HL-60/S4 (cell line): Measurements from ENCODE around the gene RPSA.
"Not testable (repeated sequence)": the region's sequence is repeated elsewhere in the genome, so short reads cannot be mapped to it uniquely, and the experiment has no call there.

Experiments
- in situ Hi-C: fragments of 300-500 bp; cut with MboI; formaldehyde crosslinking; loops from 2 replicates; pipeline ENCODE4 v1.14.3; 2022; ENCODE audit warnings: low sequenced_read_pairs

Gene RPSA

DNA sequence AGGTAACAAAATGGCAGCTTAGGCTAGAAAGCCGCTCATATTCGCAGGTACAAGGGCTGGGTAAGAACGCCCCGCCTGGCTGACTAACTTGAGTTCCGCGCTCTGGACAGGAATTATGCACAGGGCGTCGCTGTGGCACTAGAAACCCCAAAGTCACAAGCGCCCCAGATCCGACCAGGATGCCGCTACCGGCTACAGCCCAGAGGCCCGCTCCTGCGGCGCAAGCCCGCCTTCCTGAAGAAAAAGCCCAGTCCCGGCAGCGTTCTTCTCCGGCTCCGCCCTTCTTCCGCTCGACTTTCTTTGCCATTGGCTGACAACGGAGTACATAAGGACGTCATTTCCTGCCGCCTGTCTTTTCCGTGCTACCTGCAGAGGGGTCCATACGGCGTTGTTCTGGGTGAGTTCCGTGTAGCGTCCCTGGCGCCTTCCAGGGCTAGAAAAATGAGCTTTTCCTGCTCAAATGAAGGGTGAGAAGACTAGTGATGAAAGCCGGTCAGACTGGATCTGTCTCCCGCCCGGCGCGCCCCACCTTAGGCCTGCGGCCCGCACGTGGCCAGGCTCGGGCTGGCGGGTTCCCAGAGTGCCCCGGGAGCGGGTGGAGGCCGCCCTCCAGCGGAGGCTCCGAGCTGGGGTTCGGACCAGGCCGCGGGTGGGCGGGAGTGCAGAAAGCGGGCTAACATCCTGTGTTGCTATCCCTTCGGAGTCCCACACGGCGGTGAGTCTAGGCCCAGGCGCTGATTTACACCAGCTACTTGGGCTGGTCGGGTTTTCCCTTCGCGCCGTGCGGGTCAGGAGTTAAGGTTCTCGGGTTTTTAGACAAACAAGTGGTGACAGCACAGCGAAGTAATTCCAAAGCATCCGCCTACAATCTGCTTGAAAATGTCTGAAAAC lies at the start of gene RPSA:
Gene RPSA (plus strand): TSS at position 353 of the 891 bp plus-strand sequence. CDS start 934 bp downstream, outside the sequence.
- in situ Hi-C loops = no loop called here

DNA sequence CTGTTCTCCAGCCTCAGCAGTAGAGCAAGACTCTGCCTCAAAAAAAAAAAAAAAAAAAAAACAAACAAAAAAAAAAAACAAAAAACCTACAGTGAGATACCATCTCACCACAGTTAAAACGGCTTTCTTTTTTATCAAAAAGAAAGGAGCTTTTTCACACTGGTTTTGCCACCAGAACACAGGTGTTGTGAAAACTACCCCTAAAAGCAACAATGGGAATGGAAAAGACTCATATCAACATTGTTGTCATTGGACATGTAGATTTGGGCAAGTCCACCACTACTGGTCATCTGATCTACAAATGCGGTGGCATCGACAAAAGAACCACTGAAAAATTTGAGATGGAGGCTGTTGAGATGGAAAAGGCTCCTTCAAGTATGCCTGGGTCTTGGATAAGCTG lies 48.2 kb upstream of the RPSA start:
- in situ Hi-C loops = no loop called here

DNA sequence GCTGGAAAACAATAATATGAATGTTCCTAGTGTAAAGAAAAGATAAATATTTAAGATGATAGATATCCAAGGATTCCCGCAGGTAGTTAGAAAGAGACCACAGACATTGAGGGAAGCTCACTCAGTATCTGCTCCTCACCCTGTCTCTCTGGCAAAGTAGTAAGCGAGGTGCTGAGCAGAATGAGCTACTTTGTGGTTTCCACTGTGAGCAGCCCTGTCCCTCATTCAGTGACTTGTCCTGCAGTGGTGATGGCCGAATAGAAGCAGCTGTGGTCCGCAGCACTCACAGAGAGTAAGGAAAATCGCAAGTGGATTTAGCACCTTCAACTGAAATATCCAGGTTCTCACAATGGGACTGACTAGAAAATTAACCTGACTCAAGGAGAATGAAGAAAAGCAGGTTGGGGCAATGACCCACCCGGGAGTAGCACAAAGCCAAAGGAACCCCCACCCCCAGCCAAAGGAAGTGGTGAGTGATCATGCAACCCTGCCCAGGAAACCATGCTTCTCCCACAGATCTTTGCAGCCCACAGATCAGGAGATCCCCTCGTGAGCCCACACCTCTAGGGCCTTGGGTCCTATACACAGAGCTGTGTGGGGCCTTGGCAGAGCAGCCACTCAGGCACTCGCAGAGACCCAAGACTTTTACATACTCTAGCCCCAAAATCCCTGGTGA lies 45.1 kb upstream of the RPSA start:
- in situ Hi-C loops = no loop called here

DNA sequence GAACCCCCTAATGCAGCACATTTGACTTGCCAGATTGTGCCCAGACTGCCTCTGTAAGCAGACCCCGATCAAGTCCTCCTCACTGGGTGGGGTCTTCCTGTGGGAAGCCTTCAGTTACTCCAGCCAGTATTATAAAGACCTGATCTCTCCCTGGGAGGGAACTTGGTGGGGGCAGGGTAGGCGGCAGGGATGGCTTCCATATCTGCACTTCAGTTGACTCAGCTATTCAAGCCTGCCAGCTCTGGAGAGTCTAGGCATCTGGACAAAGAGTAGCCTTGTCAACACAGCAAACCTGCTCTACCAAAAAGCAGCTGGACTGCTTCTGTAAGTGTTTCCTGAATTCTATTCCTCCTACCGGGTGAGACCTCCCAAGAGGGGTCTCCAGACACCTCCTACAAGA lies 44.3 kb upstream of the RPSA start:
- in situ Hi-C loops = no loop called here

DNA sequence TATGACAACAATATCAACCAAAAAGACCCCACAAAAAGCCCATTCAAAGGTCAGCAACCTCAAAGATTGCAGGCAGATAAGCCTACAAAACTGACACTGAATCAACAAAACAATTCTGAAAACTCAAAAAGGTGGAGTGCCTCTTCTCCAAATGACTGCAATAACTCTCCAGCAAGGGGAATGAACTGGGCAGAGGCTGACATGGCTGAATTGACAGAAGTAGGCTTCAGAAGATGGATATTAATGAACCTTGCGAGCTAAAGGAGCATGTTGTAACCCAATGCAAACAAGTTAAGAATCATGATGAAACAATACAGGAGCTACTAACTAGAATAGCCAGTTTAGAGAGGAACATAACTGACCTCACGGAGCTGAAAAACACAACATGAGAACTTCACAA lies 43.7 kb upstream of the RPSA start:
- in situ Hi-C loops = no loop called here

DNA sequence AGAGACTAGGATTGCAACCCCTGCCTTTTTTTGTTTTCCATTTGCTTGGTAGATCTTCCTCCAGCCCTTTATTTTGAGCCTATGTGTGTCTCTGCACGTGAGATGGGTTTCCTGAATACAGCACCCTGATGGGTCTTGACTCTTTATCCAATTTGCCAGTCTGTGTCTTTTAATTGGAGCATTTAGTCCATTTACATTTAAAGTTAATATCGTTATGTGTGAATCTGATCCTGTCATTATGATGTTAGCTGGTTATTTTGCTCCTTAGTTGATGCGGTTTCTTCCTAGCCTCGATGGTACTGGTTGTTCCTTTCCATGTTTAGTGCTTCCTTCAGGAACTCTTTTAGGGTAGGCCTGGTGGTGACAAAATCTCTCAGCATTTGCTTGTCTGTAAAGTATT lies 36.1 kb upstream of the RPSA start:
- in situ Hi-C loops = not testable (repeated sequence)

DNA sequence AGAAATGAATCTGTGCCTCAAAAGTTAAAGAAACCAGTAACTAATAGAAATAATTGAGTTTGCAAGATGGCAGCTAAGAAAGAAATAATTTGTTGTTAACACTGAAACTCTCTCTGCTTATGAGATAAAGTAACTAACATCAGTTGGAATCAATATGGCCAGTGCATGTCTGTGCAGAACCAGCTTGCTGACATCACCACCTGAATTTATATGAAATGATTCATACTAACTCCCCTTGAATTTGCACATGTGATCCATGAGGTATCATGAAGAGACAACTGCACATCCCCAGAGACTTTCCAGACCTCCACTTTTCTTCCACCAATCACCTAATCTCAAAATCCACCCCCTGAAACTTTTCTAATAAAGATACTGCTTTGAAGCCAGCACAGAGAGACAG lies 33.7 kb upstream of the RPSA start:
- in situ Hi-C loops = no loop called here

DNA sequence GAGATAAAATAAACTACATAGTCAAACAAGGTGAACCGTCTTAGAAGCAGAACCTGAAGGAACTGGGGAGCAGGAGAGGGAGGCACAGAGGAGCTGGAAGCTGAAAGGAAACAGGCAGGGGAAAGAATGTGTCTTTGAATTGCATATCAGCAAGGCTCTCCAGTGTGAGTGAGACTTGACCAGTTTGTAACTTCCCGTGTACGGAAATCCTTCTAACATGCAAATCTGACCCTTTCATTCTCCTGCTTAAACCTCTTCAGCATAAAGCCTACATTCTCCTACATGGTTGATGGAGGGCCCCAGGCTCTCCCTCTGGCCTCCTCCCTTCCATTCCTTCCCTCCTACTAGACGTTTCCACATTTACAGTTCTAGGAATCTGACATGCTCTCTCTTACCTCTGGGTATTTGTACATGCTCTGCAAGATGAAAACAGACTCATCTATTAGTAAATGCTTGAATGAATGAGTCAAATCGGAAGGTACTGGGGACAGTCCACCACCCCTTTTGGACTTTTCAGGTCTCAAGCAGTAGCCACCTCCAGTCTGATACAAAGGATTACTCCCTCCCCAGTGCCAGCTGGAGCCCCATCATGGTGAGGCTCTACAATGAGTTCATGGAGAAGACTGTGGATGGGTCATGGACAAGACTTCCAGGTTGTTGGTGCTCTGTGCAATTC lies 29.4 kb upstream of the RPSA start:
- in situ Hi-C loops = no loop called here

DNA sequence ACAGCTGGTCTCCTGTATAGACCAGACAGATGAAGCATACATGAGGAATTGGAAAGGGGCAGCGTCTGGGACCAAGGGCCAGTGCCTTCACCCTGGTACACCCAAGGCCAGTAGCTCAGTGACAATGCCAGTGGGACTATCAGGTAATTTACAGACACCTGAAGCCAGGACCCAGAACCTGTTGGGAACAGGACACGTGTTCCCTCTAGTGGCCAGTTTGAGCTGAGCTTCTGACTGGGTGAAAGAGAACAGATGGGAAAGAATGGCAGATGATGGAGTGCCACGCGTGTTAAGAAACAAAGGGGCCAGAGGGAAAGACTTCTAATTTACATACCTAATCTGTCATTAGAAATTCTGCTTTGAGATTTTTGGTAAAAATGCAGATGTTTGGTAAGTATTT lies 28.4 kb upstream of the RPSA start:
- in situ Hi-C loops = no loop called here

DNA sequence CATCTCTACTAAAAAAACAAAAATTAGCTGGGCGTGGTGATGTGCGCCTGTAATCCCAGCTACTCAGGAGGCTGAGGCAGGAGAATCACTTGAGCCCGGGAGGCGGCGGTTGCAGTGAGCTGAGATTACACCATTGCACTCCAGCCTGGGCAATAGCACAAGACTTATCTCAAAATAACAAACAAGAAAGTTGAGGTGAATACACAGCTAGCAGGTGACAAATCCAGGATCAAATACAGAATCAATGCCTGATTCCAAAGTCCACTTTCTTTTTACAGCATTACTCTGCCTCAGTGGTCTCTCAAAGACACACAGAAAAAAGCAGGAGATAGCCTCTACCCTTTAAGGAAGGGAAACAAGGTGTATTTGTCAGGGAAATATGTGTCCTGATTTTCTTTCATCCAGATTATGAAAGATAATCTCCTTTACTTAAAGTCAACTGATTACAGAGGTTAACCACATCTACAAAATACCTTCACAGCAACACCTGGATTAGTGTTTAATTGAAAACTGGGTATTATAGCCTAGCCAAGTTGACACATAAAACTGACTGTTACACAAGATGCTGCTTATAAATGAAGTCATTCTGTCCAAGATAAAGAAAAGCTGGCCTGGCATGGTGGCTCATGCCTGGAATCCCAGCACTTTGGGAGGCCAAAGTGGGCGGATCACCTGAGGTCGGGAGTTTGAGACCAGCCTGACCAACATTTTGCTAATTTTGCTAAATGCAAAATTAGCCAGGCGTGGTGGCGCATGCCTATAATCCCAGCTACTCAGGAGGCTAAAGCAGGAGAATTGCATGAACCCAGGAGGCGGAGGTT lies 27.4 kb upstream of the RPSA start:
- in situ Hi-C loops = no loop called here

DNA sequence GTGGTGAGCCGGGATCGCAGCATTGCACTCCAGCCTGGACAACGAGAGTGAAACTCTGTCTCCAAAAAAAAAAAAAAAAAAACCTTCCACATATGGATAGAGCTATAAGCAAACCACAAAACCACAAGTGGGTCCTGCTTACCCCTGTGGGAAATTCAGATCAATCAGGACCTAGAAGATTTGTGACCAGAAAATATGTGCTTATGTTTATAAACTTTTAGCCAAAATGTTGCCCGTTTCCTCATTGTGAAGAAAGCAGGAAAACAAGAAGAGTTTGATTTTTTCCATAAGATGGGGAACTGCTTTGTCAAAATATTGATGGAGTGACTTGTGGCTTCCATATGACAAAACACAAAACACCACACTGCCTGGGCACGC lies 26.8 kb upstream of the RPSA start:
- in situ Hi-C loops = no loop called here

DNA sequence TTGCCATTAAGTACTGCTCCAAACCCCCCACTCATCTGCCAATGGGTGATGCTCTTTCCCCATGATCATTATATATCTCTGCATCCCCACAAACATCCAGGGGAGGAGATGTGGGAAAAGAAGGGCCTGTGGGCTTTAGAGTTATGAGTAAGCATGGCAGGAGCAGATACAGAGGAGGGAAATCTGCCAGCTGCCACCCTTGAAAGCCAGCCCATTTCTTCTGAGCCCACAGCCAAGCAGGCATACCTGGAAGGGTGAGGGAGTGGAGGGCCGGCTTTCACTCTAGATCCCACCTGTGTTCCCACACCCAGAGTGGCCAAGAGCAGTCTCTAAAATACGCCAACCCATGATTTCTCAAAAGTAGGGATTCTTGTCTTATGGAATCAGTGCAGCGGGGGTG lies 25.1 kb upstream of the RPSA start:
- in situ Hi-C loops = no loop called here

DNA sequence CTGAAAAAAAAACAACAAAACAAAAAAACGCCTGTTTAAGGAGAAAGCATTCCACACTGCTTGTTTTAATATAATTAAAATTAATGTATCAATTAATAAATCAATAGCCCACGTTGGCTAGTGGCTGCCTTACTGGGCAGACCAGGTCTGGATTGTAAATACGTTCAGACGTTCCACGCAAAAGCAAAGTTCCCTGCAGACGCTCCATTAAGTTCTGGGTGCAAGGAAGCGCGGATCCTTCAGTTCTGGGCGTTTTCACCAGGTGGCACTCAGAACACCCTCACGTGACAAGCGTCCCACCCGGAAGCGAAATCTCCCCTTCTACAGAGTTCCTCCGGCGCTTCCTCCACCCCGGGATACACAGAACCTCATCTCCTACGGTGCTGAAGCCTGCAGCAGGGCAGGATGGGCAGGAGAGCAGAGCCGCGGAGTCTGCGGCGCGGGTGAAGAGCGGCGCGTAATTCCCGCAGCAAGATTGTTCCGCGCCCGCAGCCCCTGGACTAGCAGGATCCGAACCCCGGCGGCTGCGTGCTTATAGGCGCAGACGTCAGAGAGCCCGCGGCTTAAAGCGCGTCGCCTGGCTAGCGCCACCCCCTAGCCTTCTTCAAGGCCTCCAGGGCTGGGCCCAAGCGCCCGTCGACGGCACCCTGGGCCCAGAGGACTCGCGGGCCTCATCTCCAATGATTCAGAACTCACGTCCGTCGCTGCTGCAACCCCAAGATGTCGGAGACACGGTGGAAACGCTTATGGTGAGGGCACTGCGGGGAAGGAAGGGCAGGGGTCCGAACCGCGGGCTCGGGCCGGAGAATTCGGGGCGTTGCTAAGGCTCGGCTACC lies 23.3 kb upstream of the RPSA start, which contains the start of gene SLC25A38:
Gene SLC25A38 (plus strand): TSS at position 326 of the 836 bp plus-strand sequence. CDS start 355 bp downstream, at position 681.
- in situ Hi-C loops = no loop called here

DNA sequence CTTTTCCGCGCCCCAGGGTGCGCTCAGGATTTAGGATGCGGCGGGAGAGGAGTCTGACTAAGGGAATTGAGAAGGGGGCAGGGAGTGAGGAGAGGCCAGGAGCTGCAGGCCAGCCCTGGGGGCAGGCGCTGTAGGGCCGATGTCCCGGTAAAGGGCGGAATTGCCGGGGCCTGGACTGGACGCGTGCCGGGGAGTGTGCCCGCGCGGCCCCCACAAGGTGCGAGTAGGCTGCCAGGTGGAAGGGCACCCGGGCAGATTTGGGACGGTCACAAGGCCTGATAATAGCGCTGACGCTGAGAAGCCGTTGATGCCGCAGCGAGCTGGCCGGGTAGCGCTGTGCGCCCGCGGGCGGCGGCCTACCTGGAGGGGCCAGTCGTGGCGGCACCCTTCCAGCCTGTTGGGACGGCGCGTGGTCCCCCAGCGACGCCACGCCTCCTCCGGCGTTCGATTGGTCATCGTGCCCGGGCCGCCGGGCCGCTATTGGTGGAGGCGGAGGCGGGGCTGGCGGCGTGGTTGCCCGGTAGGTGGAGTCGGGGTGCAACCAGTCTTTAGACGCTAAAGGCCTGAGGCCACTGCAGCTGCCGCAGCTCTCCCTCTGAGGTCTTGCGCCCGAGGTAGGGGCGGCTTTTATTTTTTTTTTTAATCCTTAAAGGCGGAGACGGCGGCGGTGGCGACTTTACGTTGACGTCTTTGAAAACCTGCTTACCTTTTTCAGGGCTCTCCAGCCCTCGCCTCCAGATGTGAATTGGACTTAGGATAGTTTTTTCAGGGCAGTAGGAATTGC lies 22.4 kb upstream of the RPSA start:
- in situ Hi-C loops = no loop called here

DNA sequence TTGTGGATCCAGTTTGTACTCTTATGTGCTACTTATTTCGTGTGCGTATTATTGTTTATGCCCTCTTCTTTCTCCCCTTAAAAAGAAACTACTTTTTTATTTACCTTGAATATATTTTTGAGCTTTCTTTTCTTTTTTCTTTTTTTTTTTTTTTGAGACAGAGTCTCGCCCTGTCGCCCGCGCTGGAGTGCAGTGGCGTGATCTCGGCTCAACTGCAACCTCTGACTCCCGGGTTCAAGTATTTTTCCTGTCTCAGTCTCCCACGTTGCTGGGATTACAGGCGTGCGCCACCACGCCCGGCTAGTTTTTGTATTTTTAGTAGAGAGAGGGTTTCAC lies 21.9 kb upstream of the RPSA start:
- in situ Hi-C loops = no loop called here

DNA sequence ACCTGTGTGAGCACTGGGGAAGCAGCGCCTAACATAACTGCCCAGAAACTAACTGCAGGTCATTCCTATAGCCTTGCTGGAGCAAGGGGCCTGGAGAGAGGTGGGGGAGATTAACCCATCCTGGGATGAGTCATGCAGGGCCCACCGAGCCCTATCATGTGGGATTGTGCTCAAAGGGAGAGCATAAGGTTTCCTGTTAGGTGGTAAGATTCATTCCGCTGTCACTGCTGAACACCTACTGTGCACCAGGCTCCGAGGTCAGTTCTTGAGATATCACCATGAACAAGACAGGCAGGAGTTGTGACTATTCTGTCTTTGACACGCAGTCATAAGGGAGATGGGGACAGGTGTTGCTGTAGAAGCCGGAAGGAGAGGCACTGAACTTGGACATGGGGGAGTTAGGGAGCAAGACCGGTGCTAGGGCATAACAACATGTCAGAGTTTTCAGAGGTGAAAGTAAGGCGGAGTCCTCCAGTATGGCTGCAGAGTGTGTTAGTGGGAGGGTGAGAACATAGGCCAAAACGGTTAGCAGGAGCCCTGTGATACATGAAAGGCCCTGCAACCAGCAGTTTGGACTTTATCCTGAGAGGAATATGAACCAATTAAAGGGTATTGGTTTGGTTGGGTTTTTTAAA lies 20.9 kb upstream of the RPSA start:
- in situ Hi-C loops = no loop called here

DNA sequence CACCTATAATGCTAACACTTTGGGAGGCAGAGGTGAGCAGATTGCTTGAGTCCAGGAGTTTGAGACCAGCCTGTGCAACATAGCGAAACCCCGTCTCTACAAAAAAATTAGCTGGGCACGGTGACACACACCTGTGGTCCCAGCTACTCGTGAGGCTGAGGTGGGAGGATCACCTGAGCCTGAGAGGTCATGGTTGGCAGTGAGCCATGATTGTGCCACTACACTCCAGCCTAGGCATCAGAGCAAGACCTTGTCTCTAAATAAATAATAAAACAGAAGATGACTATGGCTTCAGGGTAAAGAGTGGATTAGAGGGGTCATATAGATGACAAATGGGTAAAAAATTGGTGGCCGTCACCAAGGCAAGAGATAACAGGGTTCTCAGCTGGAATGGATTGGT lies 20.2 kb upstream of the RPSA start:
- in situ Hi-C loops = no loop called here

DNA sequence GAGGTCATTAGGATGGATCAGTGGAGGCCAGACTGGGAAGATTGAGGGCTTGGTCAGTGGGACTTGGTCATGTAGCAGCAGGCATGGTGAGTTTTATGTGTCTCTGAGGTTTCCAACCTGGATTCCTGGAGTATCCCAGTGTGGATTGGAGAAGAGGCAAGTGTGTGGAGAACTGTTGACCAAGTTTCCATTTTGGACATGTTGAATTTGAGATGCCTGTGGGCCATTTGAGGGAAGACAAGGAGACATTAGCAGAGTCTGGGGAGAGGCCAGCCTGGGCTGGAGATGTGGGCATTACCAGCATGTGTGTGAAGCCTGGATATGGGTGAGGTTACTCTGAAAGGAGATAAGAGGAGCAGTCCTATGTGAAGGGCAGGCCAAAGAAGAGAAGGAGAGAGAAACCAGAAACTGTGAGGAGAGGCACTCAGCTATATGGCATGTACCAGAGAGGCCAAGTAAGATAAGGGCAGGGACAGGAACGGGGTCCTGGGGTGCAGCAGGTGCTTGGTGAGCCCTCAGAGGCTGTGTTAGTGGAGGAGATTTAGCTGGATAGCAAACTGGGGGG lies 19.0 kb upstream of the RPSA start:
- in situ Hi-C loops = no loop called here

DNA sequence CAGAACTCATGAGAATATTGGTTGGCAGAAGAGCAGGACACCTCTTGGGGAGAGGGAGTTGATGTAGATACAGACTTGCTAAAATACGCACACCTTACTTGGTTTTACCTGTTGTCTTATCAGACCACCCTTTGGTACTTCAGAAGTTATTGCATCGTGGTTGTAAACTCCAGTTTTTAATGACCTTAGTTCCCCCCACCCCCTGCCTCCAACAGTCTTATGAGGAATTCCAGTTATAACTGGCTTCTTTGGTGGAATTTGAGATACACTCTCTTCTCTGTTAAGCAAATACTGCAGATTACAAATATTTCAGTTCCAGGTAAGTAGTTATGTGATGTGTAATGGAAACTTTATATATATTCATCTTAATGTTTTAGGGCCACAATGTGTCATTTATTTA lies 18.4 kb upstream of the RPSA start:
- in situ Hi-C loops = no loop called here
